Progenitor cell of endocrine pancreas (in vitro differentiated cells): ENCODE data around the gene GGPS1. TPM values are rescaled to one million over a fixed set of nuclear protein-coding genes. Genes with fewer than 3 reads are reported as not detected.
A peak's percentile ranks its signal among the peaks of the same experiment; 100 is the strongest.
"Not testable (repeated sequence)": the region's sequence is repeated elsewhere in the genome, so short reads cannot be mapped to it uniquely, and the experiment has no call there.

Experiments
- DNase-seq: peaks from one replicate; pipeline ENCODE4 v3.0.0; 2021; ENCODE audit warnings: low spot score; ENCODE audit not compliant: unreplicated experiment
- H3K27ac Mint-ChIP-seq: 2 replicates; pipeline ENCODE4 v1.8.0; 2021; ENCODE audit warnings: mild to moderate bottlenecking, moderate library complexity, mixed read lengths
- H3K27me3 Mint-ChIP-seq: 2 replicates; pipeline ENCODE4 v1.8.0; 2021; ENCODE audit warnings: mixed read lengths
- H3K36me3 Mint-ChIP-seq: 2 replicates; pipeline ENCODE4 v1.8.0; 2022; ENCODE audit warnings: mixed read lengths; ENCODE audit not compliant: insufficient read depth
- H3K4me1 Mint-ChIP-seq: 2 replicates; pipeline ENCODE4 v1.8.0; 2021; ENCODE audit warnings: low read depth, mixed read lengths
- H3K4me3 Mint-ChIP-seq: 2 replicates; pipeline ENCODE4 v1.8.0; 2021; ENCODE audit warnings: low read depth, mild to moderate bottlenecking, moderate library complexity, mixed read lengths
- H3K9me3 Mint-ChIP-seq: 2 replicates; pipeline ENCODE4 v1.8.0; 2021; ENCODE audit warnings: low read depth, mixed read lengths
- CTCF ChIP-seq: fragments of 200-600 bp; sonication (generic); IDR thresholded peaks from one replicate; pipeline ENCODE4 v1.5.0; 2021; ENCODE audit warnings: antibody characterized with exemption, mild to moderate bottlenecking; ENCODE audit not compliant: unreplicated experiment
- total RNA-seq: library from RNA; stranded (reverse); gene quantifications from 2 replicates; pipeline ENCODE4 v1.2.1, GENCODE V29; 2021

GGPS1 gene
- total RNA-seq, 1 donor from 2014 or later, result 50.6 TPM

- Mint-ChIP-seq H3K9me3 (no peaks in the 10 kb centered on the region), H3K27ac (peak overlapping the region; percentile 100), H3K4me3 (peak overlapping the region; percentile 97), H3K36me3 (peaks cover 5% of the 10 kb centered on the region), H3K27me3 (no peaks in the 10 kb centered on the region), H3K4me1 (peaks cover 15% of the 10 kb centered on the region)
- TF ChIP-seq CTCF, result no peak
- no peak for DNase-seq
Measured at GRCh38 chr1:235368428-235368827, 40.1 kb downstream of the GGPS1 start.

GRCh38 chr1:235369802-235370201, 41.4 kb downstream of the GGPS1 start:
- H3K9me3 Mint-ChIP-seq, result no peaks in the 10 kb centered on the region
- TF ChIP-seq CTCF, result no peak
- H3K27ac Mint-ChIP-seq, result peak overlapping the region; percentile 50
- no peaks in the 10 kb centered on the region for H3K27me3 Mint-ChIP-seq
- peaks cover 15% of the 10 kb centered on the region for H3K4me1 Mint-ChIP-seq
- H3K4me3 Mint-ChIP-seq, result peak overlapping the region; percentile 9
- no peak for DNase-seq
- H3K36me3 Mint-ChIP-seq, result peaks cover 6% of the 10 kb centered on the region

- no peak overlapping the region for H3K4me3 Mint-ChIP-seq
Measured at GRCh38 chr1:235375919-235376605, 47.7 kb downstream of the GGPS1 start.

GRCh38 chr1:235378134-235378735, 49.9 kb downstream of the GGPS1 start:
- peaks cover 20% of the 10 kb centered on the region for H3K36me3 Mint-ChIP-seq
- not testable (repeated sequence) for H3K27ac Mint-ChIP-seq, H3K4me1 Mint-ChIP-seq, H3K4me3 Mint-ChIP-seq, DNase-seq, H3K27me3 Mint-ChIP-seq, H3K9me3 Mint-ChIP-seq

More at GRCh38 chr1:235375919-235376605, 47.7 kb downstream of the GGPS1 start:
- no peak for DNase-seq
- peaks cover 2% of the 10 kb centered on the region for H3K4me1 Mint-ChIP-seq
- H3K27ac Mint-ChIP-seq, result no peak overlapping the region
- H3K27me3 Mint-ChIP-seq, result no peaks in the 10 kb centered on the region
- no peak for TF ChIP-seq CTCF
- H3K9me3 Mint-ChIP-seq, result no peaks in the 10 kb centered on the region
- H3K36me3 Mint-ChIP-seq, result peaks cover 15% of the 10 kb centered on the region

GRCh38 chr1:235381955-235382739, 53.8 kb downstream of the GGPS1 start:
- H3K4me3 Mint-ChIP-seq, H3K27ac Mint-ChIP-seq, DNase-seq, H3K27me3 Mint-ChIP-seq, H3K4me1 Mint-ChIP-seq, H3K9me3 Mint-ChIP-seq: not testable (repeated sequence)
- peaks cover 22% of the 10 kb centered on the region for H3K36me3 Mint-ChIP-seq

- not testable (repeated sequence) for H3K4me3 Mint-ChIP-seq, DNase-seq, H3K4me1 Mint-ChIP-seq, H3K9me3 Mint-ChIP-seq, H3K27ac Mint-ChIP-seq, H3K27me3 Mint-ChIP-seq
- peaks cover 34% of the 10 kb centered on the region for H3K36me3 Mint-ChIP-seq
Measured at GRCh38 chr1:235385633-235386032, 57.3 kb downstream of the GGPS1 start.
